H9 (cell line): Measurements from ENCODE around the gene CBY1. TPM values are rescaled to one million over a fixed set of nuclear protein-coding genes. Genes with fewer than 3 reads are reported as not detected.

Source experiments
- DNase-seq: peaks from one replicate; pipeline ENCODE4 v3.0.0-alpha.2; 2017
- H2AFZ ChIP-seq: one replicate; pipeline ENCODE4 v1.6.1; 2013; ENCODE audit warnings: mild to moderate bottlenecking, low read length, control low read depth, moderate library complexity
- H2AK5ac ChIP-seq: 2 replicates; pipeline ENCODE4 v1.6.1; 2013; ENCODE audit warnings: low read length, control low read depth, mixed read lengths; ENCODE audit not compliant: insufficient read length
- H2BK120ac ChIP-seq: one replicate; pipeline ENCODE4 v1.6.1; 2013; ENCODE audit warnings: low read depth, mild to moderate bottlenecking, low read length, control low read depth, inconsistent platforms; ENCODE audit not compliant: poor library complexity, severe bottlenecking
- H2BK12ac ChIP-seq: 2 replicates; pipeline ENCODE4 v1.6.1; 2013; ENCODE audit warnings: low read length, control low read depth, mixed read lengths, low read depth; ENCODE audit not compliant: insufficient read length
- H2BK15ac ChIP-seq: 2 replicates; pipeline ENCODE4 v1.6.1; 2013; ENCODE audit warnings: low read depth, low read length, control low read depth
- H2BK20ac ChIP-seq: one replicate; pipeline ENCODE4 v1.6.1; 2013; ENCODE audit warnings: low read depth, mild to moderate bottlenecking, low read length, control low read depth, inconsistent platforms; ENCODE audit not compliant: poor library complexity, severe bottlenecking
- H2BK5ac ChIP-seq: 2 replicates; pipeline ENCODE4 v1.6.1; 2013; ENCODE audit warnings: low read length, control low read depth, mixed read lengths; ENCODE audit not compliant: insufficient read length
- H3K14ac ChIP-seq: 2 replicates; pipeline ENCODE4 v1.6.1; 2013; ENCODE audit warnings: low read length, control low read depth; ENCODE audit not compliant: insufficient read depth
- H3K18ac ChIP-seq: 2 replicates; pipeline ENCODE4 v1.6.1; 2013; ENCODE audit warnings: low read depth, mild to moderate bottlenecking, mixed read lengths, low read length, control low read depth; ENCODE audit not compliant: insufficient read length
- H3K23ac ChIP-seq: 2 replicates; pipeline ENCODE4 v1.6.1; 2013; ENCODE audit warnings: low read length, control low read depth, mixed read lengths, low read depth; ENCODE audit not compliant: insufficient read length
- H3K23me2 ChIP-seq: 2 replicates; pipeline ENCODE4 v1.6.1; 2013; ENCODE audit warnings: low read depth, mild to moderate bottlenecking, mixed read lengths, low read length, control low read depth; ENCODE audit not compliant: insufficient read length, poor library complexity, severe bottlenecking
- H3K27ac ChIP-seq: 2 replicates; pipeline ENCODE4 v1.5.1; 2013; ENCODE audit warnings: low read length, control low read depth, mixed read lengths, low read depth; ENCODE audit not compliant: insufficient read length
- H3K27me3 ChIP-seq: 2 replicates; pipeline ENCODE4 v1.6.1; 2013; ENCODE audit warnings: low read length, control low read depth, inconsistent platforms; ENCODE audit not compliant: insufficient read depth
- H3K4ac ChIP-seq: 2 replicates; pipeline ENCODE4 v1.6.1; 2013; ENCODE audit warnings: low read depth, mild to moderate bottlenecking, control low read depth, inconsistent platforms, low read length, moderate library complexity
- H3K4me1 ChIP-seq: 2 replicates; pipeline ENCODE4 v1.6.1; 2013; ENCODE audit warnings: low read length, control low read depth, inconsistent platforms; ENCODE audit not compliant: insufficient read depth
- H3K4me2 ChIP-seq: 2 replicates; pipeline ENCODE4 v1.6.1; 2013; ENCODE audit warnings: low read length, control low read depth, mixed read lengths; ENCODE audit not compliant: insufficient read length, insufficient read depth
- H3K56ac ChIP-seq: 2 replicates; pipeline ENCODE4 v1.6.1; 2013; ENCODE audit warnings: low read depth, mild to moderate bottlenecking, mixed read lengths, low read length, control low read depth; ENCODE audit not compliant: insufficient read length
- H3K79me1 ChIP-seq: 2 replicates; pipeline ENCODE4 v1.6.1; 2013; ENCODE audit warnings: low read depth, mild to moderate bottlenecking, moderate library complexity, low read length, control low read depth, inconsistent platforms; ENCODE audit not compliant: insufficient read depth, poor library complexity, severe bottlenecking
- H3K79me2 ChIP-seq: 2 replicates; pipeline ENCODE4 v1.6.1; 2013; ENCODE audit warnings: low read length, control low read depth, inconsistent platforms; ENCODE audit not compliant: insufficient read depth
- H3K9ac ChIP-seq: 2 replicates; pipeline ENCODE4 v1.6.1; 2013; ENCODE audit warnings: low read length, control low read depth, mixed read lengths; ENCODE audit not compliant: insufficient read length; ENCODE audit errors: extremely low read depth
- H3K9me3 ChIP-seq: one replicate; pipeline ENCODE4 v1.6.1; 2013; ENCODE audit warnings: low read depth, low read length, inconsistent platforms; ENCODE audit not compliant: control insufficient read depth
- H3T11ph ChIP-seq: one replicate; pipeline ENCODE4 v1.6.1; 2013; ENCODE audit warnings: mild to moderate bottlenecking, low read length, control low read depth, inconsistent platforms
- H4K20me1 ChIP-seq: one replicate; pipeline ENCODE4 v1.6.1; 2013; ENCODE audit not compliant: control insufficient read depth, insufficient read length, insufficient read depth
- H4K5ac ChIP-seq: 2 replicates; pipeline ENCODE4 v1.6.1; 2013; ENCODE audit warnings: low read depth, mild to moderate bottlenecking, mixed read lengths, low read length, control low read depth; ENCODE audit not compliant: insufficient read length
- H4K8ac ChIP-seq: replicated peaks from 2 replicates; pipeline ENCODE4 v1.6.1; 2013; ENCODE audit warnings: low read length, control low read depth, mixed read lengths, low read depth; ENCODE audit not compliant: insufficient read length
- H4K91ac ChIP-seq: 2 replicates; pipeline ENCODE4 v1.6.1; 2013; ENCODE audit warnings: low read depth, mild to moderate bottlenecking, moderate library complexity, mixed read lengths, low read length, control low read depth; ENCODE audit not compliant: insufficient read length
- H3K27ac Mint-ChIP-seq, 3 experiments: 2 replicates in 2 of 3; 3 replicates in 1 of 3; pipeline ENCODE4 v1.8.0; 2020 to 2021; ENCODE audit warnings: mixed read lengths in 3 of 3, mild to moderate bottlenecking in 1 of 3, moderate library complexity in 1 of 3
- H3K27me3 Mint-ChIP-seq: 2 replicates; pipeline ENCODE4 v1.8.0; 2021; ENCODE audit warnings: low read depth, mild to moderate bottlenecking, moderate library complexity, mixed read lengths
- H3K36me3 Mint-ChIP-seq, 3 experiments: 2 replicates in 2 of 3; 3 replicates in 1 of 3; pipeline ENCODE4 v1.8.0; 2020 to 2021; ENCODE audit warnings: low read depth in 3 of 3, mixed read lengths in 3 of 3; ENCODE audit not compliant: insufficient read depth in 1 of 3
- H3K4me1 Mint-ChIP-seq, 2 experiments: 2 replicates each; pipeline ENCODE4 v1.8.0; 2020; ENCODE audit warnings: mixed read lengths in 2 of 2
- H3K4me3 Mint-ChIP-seq, 2 experiments: 2 replicates in 1 of 2; 3 replicates in 1 of 2; pipeline ENCODE4 v1.8.0; 2020 to 2021; ENCODE audit warnings: mild to moderate bottlenecking in 2 of 2, mixed read lengths in 2 of 2, moderate library complexity in 1 of 2
- H3K9me3 Mint-ChIP-seq, 2 experiments: 2 replicates in 1 of 2; 3 replicates in 1 of 2; pipeline ENCODE4 v1.8.0; 2020; ENCODE audit warnings: mild to moderate bottlenecking in 2 of 2, mixed read lengths in 2 of 2, moderate library complexity in 1 of 2
- CTCF ChIP-seq: fragments of 200-600 bp; sonication (generic); conservative IDR thresholded peaks from 3 replicates; pipeline ENCODE4 v1.8.0; 2021; ENCODE audit warnings: antibody characterized with exemption, mild to moderate bottlenecking
- WGBS: extraction: QIAGEN DNeasy Blood & Tissue Kit; methylation state at CpG from one replicate; pipeline ENCODE4 v1.1.7; 2013; ENCODE audit warnings: missing lambda C conversion rate, low lambda C conversion rate, mixed read lengths; ENCODE audit not compliant: insufficient read length; ENCODE audit errors: extremely low coverage; 5-methylcytosine and 5-hydroxymethylcytosine counted together
- total RNA-seq: library from RNA; stranded (reverse); gene quantifications from 2 replicates; pipeline ENCODE4 v1.2.1, GENCODE V29; 2021

CBY1 gene
- total RNA-seq, 1 experiment from 2014 or later: 26.6 TPM

- Mint-ChIP-seq H3K4me3 (no peak overlapping the region), H3K9me3 (no peaks in the 10 kb centered on the region), H3K4me1 (peaks cover 27 to 42% of the 10 kb centered on the region in 2 experiments), H3K27ac (peak overlapping the region in 2 of 3 experiments; percentile 7 to 96; a peak in 5 of 7 replicates), H3K27me3 (no peaks in the 10 kb centered on the region), H3K36me3 (peaks cover 19 to 59% (median 51%) of the 10 kb centered on the region in 3 experiments)
- Histone ChIP-seq H3K27me3 (no peaks in the 10 kb centered on the region), H3K4me2 (no peak overlapping the region), H4K8ac (no peak overlapping the region), H3K23me2 (no peaks in the 10 kb centered on the region), H2AFZ (no peak overlapping the region), H3T11ph (no peak overlapping the region), H3K4me1 (peaks cover 10% of the 10 kb centered on the region; the same call in 1 of the 2 replicates), H2BK15ac (no peak overlapping the region), H3K9me3 (no peaks in the 10 kb centered on the region), H3K4ac (no peak overlapping the region), H3K27ac (no peak overlapping the region), H3K18ac (no peak overlapping the region), H2BK120ac (no peak overlapping the region), H4K5ac (no peak overlapping the region), H3K79me1 (peaks cover 4% of the 10 kb centered on the region), H3K14ac (no peak overlapping the region), H3K9ac (no peak overlapping the region), H3K79me2 (peaks cover 17% of the 10 kb centered on the region; the same call in 1 of the 2 replicates), H3K56ac (no peak overlapping the region), H2BK5ac (no peak overlapping the region), H3K23ac (no peak overlapping the region), H4K20me1 (no peaks in the 10 kb centered on the region), H4K91ac (no peak overlapping the region), H2BK20ac (no peak overlapping the region), H2AK5ac (no peak overlapping the region), H2BK12ac (no peak overlapping the region)
- no peak for TF ChIP-seq CTCF
- no CpG with 5 or more reads among the region's 9 CpGs for WGBS
- no peak for DNase-seq
Measured at GRCh38 chr22:38715176-38715764, 58.8 kb downstream of the CBY1 start.
